Measurements from ENCODE around the gene DSCAML1. TPM values are rescaled to one million over a fixed set of nuclear protein-coding genes. Genes with fewer than 3 reads are reported as not detected.

DSCAML1 gene
- total and polyA plus RNA-seq, 4 donors: 0.18 to 1.5 (median 1.1) TPM

DNA sequence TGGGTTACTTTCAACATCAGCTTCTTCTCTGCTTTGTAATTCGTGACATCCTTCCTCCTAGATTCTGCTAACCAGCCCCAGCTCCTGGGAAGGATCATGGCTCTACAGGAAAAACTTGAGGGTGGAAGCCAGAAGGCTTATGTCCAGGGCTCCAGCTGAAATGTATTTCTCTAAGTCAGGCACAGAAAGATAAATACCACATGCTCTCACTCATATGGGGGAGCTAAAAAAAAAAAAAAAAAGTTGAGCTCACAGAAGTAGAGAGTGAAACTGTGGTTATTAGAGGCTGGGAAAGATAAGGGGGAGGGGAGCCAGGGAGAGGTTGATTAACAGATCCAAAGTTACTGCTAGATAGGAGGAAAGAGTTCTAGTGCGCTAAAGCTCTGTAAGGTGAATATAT, 74.9 kb downstream of the DSCAML1 start:
- 75 to 79% methylated on average over 2 of the region's 2 CpGs for WGBS, 2 donors
- ATAC-seq (ENCODE audit: insufficient read depth, low FRiP score) (no peak), DNase-seq (peak; percentile 37 to 89 (median 71))
- Histone ChIP-seq H3K4me1 (ENCODE audit: control insufficient read depth in 5 of 5, insufficient read depth in 5 of 5, low read length in 5 of 5) (peaks cover 0 to 23% (median 14%) of the 10 kb centered on the region in 5 donors), H3K27ac (ENCODE audit: low read depth in 1 of 2, low read length in 1 of 2) (no peak overlapping the region), H3K4me3 (no peak overlapping the region), H3K27me3 (ENCODE audit: control insufficient read depth in 3 of 3, insufficient read depth in 3 of 3, low read length in 2 of 3) (no peaks in the 10 kb centered on the region), H3K36me3 (ENCODE audit: control insufficient read depth in 4 of 4, insufficient read depth in 4 of 4, low read length in 4 of 4) (no peaks in the 10 kb centered on the region), H3K9ac (ENCODE audit: insufficient read depth in 1 of 2, low read length in 2 of 2) (no peak overlapping the region), H3K9me3 (ENCODE audit: control insufficient read depth in 4 of 4, insufficient read depth in 3 of 4, low read length in 3 of 4) (no peaks in the 10 kb centered on the region)
- TF ChIP-seq CTCF (IDR thresholded peaks at IDR 0.05; ENCODE audit: control extremely low read depth, extremely low read depth): no peak

- Histone ChIP-seq H3K27ac (ENCODE audit: low read depth in 1 of 2, low read length in 1 of 2) (no peak overlapping the region), H3K4me3 (no peak overlapping the region), H3K4me1 (ENCODE audit: control insufficient read depth in 5 of 5, insufficient read depth in 5 of 5, low read length in 5 of 5) (peaks cover 0 to 23% (median 14%) of the 10 kb centered on the region in 5 donors), H3K9me3 (ENCODE audit: control insufficient read depth in 4 of 4, insufficient read depth in 3 of 4, low read length in 3 of 4) (no peaks in the 10 kb centered on the region), H3K36me3 (ENCODE audit: control insufficient read depth in 4 of 4, insufficient read depth in 4 of 4, low read length in 4 of 4) (no peaks in the 10 kb centered on the region), H3K9ac (ENCODE audit: insufficient read depth in 1 of 2, low read length in 2 of 2) (no peak overlapping the region), H3K27me3 (ENCODE audit: control insufficient read depth in 3 of 3, insufficient read depth in 3 of 3, low read length in 2 of 3) (no peaks in the 10 kb centered on the region)
- no peak for TF ChIP-seq CTCF (IDR thresholded peaks at IDR 0.05; ENCODE audit: control extremely low read depth, extremely low read depth)
- 71 to 86% methylated on average over 11 of the region's 11 CpGs for WGBS, 2 donors
- DNase-seq (no peak), ATAC-seq (ENCODE audit: insufficient read depth, low FRiP score) (no peak)
These were observed 76.9 kb downstream of the DSCAML1 start for GRCh38 chr11:117720061-117720511.

- Histone ChIP-seq H3K36me3 (ENCODE audit: control insufficient read depth in 4 of 4, insufficient read depth in 4 of 4, low read length in 4 of 4) (no peaks in the 10 kb centered on the region), H3K4me3 (no peak overlapping the region), H3K9ac (ENCODE audit: insufficient read depth in 1 of 2, low read length in 2 of 2) (no peak overlapping the region), H3K27me3 (ENCODE audit: control insufficient read depth in 3 of 3, insufficient read depth in 3 of 3, low read length in 2 of 3) (no peaks in the 10 kb centered on the region), H3K9me3 (ENCODE audit: control insufficient read depth in 4 of 4, insufficient read depth in 3 of 4, low read length in 3 of 4) (no peaks in the 10 kb centered on the region), H3K4me1 (ENCODE audit: control insufficient read depth in 5 of 5, insufficient read depth in 5 of 5, low read length in 5 of 5) (peaks cover 0 to 23% (median 14%) of the 10 kb centered on the region in 5 donors), H3K27ac (ENCODE audit: low read depth in 1 of 2, low read length in 1 of 2) (no peak overlapping the region)
- DNase-seq: no peak
- WGBS, 2 donors: 88 to 95% methylated on average over 4 of the region's 4 CpGs
- ATAC-seq (ENCODE audit: insufficient read depth, low FRiP score): no peak
- no peak for TF ChIP-seq CTCF (IDR thresholded peaks at IDR 0.05; ENCODE audit: control extremely low read depth, extremely low read depth)
These were observed 77.5 kb downstream of the DSCAML1 start for GRCh38 chr11:117719480-117719879.
